ENCODE results near the gene CEP55. TPM values are rescaled to one million over a fixed set of nuclear protein-coding genes. Genes with fewer than 3 reads are reported as not detected.

The CEP55 gene
- total and polyA plus RNA-seq, 10 of the 15 experiments (the other 5 are each of a cell fraction or from before 2014, with no cell fraction given), result 14.6 to 83.6 (median 52.0) TPM

GRCh38 chr10:93516006-93516380 lies 19.6 kb downstream of the CEP55 start:
- peaks cover 10 to 22% of the 10 kb centered on the region in 2 experiments for H3K36me3 ChIP-seq (ENCODE audit: control insufficient read depth in 2 of 2, insufficient read depth in 2 of 2, low read length in 1 of 2)
- H3K9me3 ChIP-seq (replicated peaks; ENCODE audit: control insufficient read depth, insufficient read depth, low read length), result no peaks in the 10 kb centered on the region; the same call in 2 of the 3 replicates
- no peak overlapping the region for H3K9ac ChIP-seq (ENCODE audit: control insufficient read depth, insufficient read depth, low read length)
- 100% methylated on average over 1 of the region's 1 CpG for WGBS (ENCODE audit: insufficient coverage, insufficient replicate concordance, low lambda C conversion rate, missing lambda C conversion rate)
- H4K20me1 ChIP-seq (ENCODE audit: control insufficient read depth, insufficient read depth), result no peaks in the 10 kb centered on the region
- FAIRE-seq (no peak), DNase-seq (ENCODE audit: low read depth, low spot score) (no peak), ATAC-seq (no peak)
- no peak overlapping the region for H3K4me2 ChIP-seq (ENCODE audit: control insufficient read depth, insufficient read depth)
- ChIA-PET SMC1A (ENCODE audit: uncharacterized antibody, unreplicated experiment) (interaction anchor here (0.6 to 1.1 kb wide), 2 partner anchors 14 to 186 kb away, joined by 3 to 4 read pairs; partner anchors contain the start of gene FRA10AC1), RAD21 (ENCODE audit: unreplicated experiment) (interaction anchor here (0.8 kb wide), 1 partner anchor 34 kb away, joined by 3 read pairs; the partner anchor contains the start of gene MYOF), POLR2A (no interaction called here), CTCF (interaction anchor here (16.1 kb wide), 1 partner anchor 139 kb away, joined by 232 read pairs; no protein-coding TSS in a partner anchor)
- H3K4me1 ChIP-seq (ENCODE audit: control insufficient read depth, insufficient read depth, low read length), result no peaks in the 10 kb centered on the region
- no peak overlapping the region for H3K4me3 ChIP-seq
- H2AFZ ChIP-seq (ENCODE audit: control insufficient read depth, low read depth, low read length), result no peak overlapping the region
- no TSS peak for BruUV-seq (replicated peaks)
- no peaks in the 10 kb centered on the region for H3K79me2 ChIP-seq (ENCODE audit: control insufficient read depth, insufficient read depth, low read length)
- in situ Hi-C loops (cut with MboI), result no loop called here
- no peaks in the 10 kb centered on the region for H3K27me3 ChIP-seq (replicated peaks in 1 of 2; ENCODE audit: control insufficient read depth in 2 of 2, insufficient read depth in 2 of 2, low read length in 1 of 2)
- no peak overlapping the region for H3K27ac ChIP-seq (ENCODE audit: control insufficient read depth, insufficient read depth)
- intact Hi-C loops (cut with micrococcal nuclease; ENCODE audit: unreplicated experiment), result no loop called here
- TF ChIP-seq BCL11A (IDR thresholded peaks at IDR 0.05; ENCODE audit: low read depth, low read length) (no peak), NFYB (IDR thresholded peaks at IDR 0.05; ENCODE audit: insufficient read depth, low read depth, low read length) (no peak), MXI1 (IDR thresholded peaks at IDR 0.05; ENCODE audit: low read depth, low read length) (no peak), TCF3 (IDR thresholded peaks at IDR 0.05; ENCODE audit: borderline replicate concordance, insufficient read depth, low read depth, low read length) (no peak), SMAD5 (IDR thresholded peaks at IDR 0.05; ENCODE audit: low read depth) (no peak), RFX5 (IDR thresholded peaks at IDR 0.05; ENCODE audit: low read depth, low read length) (no peak), SIX5 (IDR thresholded peaks at IDR 0.05; ENCODE audit: low read depth, low read length, severe bottlenecking) (no peak), CHD1 (IDR thresholded peaks at IDR 0.05; ENCODE audit: low read depth, low read length) (no peak), DPF2 (IDR thresholded peaks at IDR 0.05) (no peak), BHLHE40 (IDR thresholded peaks at IDR 0.05; ENCODE audit: borderline replicate concordance in 1 of 2, low read depth in 2 of 2, low read length in 1 of 2) (no peak), RELB (IDR thresholded peaks at IDR 0.05; ENCODE audit: low read depth) (no peak)
- TF ChIP-seq, protein P1, sequence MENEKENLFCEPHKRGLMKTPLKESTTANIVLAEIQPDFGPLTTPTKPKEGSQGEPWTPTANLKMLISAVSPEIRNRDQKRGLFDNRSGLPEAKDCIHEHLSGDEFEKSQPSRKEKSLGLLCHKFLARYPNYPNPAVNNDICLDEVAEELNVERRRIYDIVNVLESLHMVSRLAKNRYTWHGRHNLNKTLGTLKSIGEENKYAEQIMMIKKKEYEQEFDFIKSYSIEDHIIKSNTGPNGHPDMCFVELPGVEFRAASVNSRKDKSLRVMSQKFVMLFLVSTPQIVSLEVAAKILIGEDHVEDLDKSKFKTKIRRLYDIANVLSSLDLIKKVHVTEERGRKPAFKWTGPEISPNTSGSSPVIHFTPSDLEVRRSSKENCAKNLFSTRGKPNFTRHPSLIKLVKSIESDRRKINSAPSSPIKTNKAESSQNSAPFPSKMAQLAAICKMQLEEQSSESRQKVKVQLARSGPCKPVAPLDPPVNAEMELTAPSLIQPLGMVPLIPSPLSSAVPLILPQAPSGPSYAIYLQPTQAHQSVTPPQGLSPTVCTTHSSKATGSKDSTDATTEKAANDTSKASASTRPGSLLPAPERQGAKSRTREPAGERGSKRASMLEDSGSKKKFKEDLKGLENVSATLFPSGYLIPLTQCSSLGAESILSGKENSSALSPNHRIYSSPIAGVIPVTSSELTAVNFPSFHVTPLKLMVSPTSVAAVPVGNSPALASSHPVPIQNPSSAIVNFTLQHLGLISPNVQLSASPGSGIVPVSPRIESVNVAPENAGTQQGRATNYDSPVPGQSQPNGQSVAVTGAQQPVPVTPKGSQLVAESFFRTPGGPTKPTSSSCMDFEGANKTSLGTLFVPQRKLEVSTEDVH (IDR thresholded peaks at IDR 0.05; ENCODE audit: low read depth, partially characterized antibody), result no peak
- TF ChIP-seq, protein P2, sequence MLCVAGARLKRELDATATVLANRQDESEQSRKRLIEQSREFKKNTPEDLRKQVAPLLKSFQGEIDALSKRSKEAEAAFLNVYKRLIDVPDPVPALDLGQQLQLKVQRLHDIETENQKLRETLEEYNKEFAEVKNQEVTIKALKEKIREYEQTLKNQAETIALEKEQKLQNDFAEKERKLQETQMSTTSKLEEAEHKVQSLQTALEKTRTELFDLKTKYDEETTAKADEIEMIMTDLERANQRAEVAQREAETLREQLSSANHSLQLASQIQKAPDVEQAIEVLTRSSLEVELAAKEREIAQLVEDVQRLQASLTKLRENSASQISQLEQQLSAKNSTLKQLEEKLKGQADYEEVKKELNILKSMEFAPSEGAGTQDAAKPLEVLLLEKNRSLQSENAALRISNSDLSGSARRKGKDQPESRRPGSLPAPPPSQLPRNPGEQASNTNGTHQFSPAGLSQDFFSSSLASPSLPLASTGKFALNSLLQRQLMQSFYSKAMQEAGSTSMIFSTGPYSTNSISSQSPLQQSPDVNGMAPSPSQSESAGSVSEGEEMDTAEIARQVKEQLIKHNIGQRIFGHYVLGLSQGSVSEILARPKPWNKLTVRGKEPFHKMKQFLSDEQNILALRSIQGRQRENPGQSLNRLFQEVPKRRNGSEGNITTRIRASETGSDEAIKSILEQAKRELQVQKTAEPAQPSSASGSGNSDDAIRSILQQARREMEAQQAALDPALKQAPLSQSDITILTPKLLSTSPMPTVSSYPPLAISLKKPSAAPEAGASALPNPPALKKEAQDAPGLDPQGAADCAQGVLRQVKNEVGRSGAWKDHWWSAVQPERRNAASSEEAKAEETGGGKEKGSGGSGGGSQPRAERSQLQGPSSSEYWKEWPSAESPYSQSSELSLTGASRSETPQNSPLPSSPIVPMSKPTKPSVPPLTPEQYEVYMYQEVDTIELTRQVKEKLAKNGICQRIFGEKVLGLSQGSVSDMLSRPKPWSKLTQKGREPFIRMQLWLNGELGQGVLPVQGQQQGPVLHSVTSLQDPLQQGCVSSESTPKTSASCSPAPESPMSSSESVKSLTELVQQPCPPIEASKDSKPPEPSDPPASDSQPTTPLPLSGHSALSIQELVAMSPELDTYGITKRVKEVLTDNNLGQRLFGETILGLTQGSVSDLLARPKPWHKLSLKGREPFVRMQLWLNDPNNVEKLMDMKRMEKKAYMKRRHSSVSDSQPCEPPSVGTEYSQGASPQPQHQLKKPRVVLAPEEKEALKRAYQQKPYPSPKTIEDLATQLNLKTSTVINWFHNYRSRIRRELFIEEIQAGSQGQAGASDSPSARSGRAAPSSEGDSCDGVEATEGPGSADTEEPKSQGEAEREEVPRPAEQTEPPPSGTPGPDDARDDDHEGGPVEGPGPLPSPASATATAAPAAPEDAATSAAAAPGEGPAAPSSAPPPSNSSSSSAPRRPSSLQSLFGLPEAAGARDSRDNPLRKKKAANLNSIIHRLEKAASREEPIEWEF (IDR thresholded peaks at IDR 0.05; ENCODE audit: insufficient replicate concordance, low read depth, low read length), result no peak
- TF ChIP-seq, protein P3, sequence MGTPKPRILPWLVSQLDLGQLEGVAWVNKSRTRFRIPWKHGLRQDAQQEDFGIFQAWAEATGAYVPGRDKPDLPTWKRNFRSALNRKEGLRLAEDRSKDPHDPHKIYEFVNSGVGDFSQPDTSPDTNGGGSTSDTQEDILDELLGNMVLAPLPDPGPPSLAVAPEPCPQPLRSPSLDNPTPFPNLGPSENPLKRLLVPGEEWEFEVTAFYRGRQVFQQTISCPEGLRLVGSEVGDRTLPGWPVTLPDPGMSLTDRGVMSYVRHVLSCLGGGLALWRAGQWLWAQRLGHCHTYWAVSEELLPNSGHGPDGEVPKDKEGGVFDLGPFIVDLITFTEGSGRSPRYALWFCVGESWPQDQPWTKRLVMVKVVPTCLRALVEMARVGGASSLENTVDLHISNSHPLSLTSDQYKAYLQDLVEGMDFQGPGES (IDR thresholded peaks at IDR 0.05), result no peak

All from GM12878 (cell line).